ENCODE data around the gene ZDHHC21.

GRCh38 chr9:14578030-14578429 lies 115.2 kb downstream of the ZDHHC21 start:
- TF ChIP-seq CTCF (conservative IDR thresholded peaks at IDR 0.05 in 1 of 2, IDR thresholded peaks at IDR 0.05 in 1 of 2; ENCODE audit: extremely low read depth in 1 of 2, insufficient read depth in 1 of 2, low read depth in 1 of 2, low read length in 2 of 2) = no peak
- no peak for TF ChIP-seq EZH2 (IDR thresholded peaks at IDR 0.05; ENCODE audit: borderline replicate concordance, low read length)

All from mammary epithelial cell (primary cell).